ENCODE data around the gene CAMSAP1.

CAMSAP1 gene

DNA sequence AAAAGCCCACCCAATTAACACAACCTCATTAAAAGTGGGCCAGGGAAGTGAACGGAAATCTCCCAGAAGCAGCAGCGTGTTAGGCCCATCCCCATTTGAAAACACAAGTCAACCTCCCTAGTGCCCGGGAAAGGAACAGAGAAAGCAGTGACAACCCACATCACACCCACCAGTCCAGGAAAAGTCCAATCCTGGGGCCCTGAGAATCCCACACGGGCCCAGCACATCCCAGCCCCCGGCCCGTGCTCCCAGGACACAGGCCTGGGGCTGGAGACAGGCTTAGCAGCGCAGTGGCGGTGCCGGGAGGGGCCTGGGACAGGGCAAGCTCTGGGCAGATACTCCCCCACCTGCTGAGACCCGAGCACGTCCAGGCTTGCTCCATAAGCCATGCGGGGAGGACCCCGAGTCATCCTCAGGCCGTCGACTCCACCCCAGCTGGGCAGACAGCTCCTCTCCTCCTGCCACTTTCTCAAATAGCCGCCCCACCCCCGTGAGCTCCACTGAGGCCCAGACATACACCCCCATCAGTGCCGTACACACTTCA, 104.4 kb downstream of the CAMSAP1 start:
- H3K4me3 ChIP-seq (replicated peaks; ENCODE audit: low read depth, low read length): no peak overlapping the region
- TF ChIP-seq, protein P1, sequence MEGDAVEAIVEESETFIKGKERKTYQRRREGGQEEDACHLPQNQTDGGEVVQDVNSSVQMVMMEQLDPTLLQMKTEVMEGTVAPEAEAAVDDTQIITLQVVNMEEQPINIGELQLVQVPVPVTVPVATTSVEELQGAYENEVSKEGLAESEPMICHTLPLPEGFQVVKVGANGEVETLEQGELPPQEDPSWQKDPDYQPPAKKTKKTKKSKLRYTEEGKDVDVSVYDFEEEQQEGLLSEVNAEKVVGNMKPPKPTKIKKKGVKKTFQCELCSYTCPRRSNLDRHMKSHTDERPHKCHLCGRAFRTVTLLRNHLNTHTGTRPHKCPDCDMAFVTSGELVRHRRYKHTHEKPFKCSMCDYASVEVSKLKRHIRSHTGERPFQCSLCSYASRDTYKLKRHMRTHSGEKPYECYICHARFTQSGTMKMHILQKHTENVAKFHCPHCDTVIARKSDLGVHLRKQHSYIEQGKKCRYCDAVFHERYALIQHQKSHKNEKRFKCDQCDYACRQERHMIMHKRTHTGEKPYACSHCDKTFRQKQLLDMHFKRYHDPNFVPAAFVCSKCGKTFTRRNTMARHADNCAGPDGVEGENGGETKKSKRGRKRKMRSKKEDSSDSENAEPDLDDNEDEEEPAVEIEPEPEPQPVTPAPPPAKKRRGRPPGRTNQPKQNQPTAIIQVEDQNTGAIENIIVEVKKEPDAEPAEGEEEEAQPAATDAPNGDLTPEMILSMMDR (IDR thresholded peaks at IDR 0.05; ENCODE audit: low read depth, low read length, missing control alignments): no peak

DNA sequence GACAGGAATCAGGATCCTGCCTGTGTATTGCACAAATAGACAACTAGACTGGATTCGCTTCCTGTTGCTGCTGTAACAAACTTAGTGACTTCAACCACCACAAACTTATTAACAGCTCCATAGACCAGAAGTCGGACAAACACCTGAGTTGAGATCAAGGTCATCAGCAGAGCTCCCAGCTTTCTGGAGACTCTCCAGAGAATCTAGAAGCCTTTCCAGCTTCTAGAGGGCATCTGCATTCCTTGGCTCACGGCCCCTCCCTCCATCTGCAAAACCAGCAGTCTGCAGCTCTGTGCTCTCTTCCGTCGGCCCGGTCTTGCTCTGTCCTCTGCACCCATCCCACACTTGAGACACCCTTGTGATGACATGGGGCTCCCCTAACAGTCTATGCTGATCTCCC, 106.3 kb downstream of the CAMSAP1 start:
- DNase-seq (ENCODE audit: extremely low read depth, low read depth): no peak
- TF ChIP-seq, protein P1 (IDR thresholded peaks at IDR 0.05; ENCODE audit: low read depth, low read length, missing control alignments): no peak
- H3K4me3 ChIP-seq (replicated peaks; ENCODE audit: low read depth, low read length): no peak overlapping the region

More for the DNA sequence above, 104.4 kb downstream of the CAMSAP1 start:
- no peak for DNase-seq (ENCODE audit: extremely low read depth, low read depth)

DNA sequence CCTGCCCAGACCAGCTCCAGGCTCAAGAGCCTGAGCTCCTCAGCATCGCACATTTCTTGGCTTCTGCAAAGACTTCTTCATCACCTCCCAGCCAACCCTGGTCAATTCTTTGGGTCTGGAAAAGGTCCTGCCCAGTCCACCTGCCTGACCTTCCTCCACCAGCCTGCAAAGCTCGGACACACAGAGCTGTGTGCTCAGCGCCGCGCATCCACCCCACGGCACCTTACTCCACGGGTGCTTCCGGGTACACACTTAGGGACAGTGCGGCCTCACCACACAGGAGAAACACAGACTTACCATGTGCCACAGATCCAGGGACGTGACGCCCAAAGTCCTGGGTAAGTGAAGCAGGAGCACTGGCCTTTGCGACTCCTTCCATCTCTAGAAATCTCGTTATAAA, 108.1 kb downstream of the CAMSAP1 start:
- H3K4me3 ChIP-seq (replicated peaks; ENCODE audit: low read depth, low read length): no peak overlapping the region
- TF ChIP-seq, protein P1 (IDR thresholded peaks at IDR 0.05; ENCODE audit: low read depth, low read length, missing control alignments): no peak
- DNase-seq (ENCODE audit: extremely low read depth, low read depth): no peak

DNA sequence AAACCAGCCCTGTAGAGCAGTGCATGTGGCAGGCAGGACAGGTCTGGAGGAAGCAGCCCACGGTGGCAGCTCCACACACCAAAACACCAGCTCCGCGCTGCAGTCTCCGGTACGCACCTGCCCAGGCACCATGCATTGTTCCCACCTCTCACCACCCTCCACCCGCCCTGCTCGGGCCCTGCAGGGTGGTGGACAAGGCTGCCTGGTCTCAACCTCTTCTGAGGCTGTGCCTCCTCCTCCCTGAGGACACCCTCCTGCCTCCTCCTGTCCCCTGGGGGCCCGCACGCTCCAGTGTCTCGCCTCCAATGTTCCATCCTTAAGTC, 109.1 kb downstream of the CAMSAP1 start:
- TF ChIP-seq, protein P1 (IDR thresholded peaks at IDR 0.05; ENCODE audit: low read depth, low read length, missing control alignments): no peak
- DNase-seq (ENCODE audit: extremely low read depth, low read depth): no peak

DNA sequence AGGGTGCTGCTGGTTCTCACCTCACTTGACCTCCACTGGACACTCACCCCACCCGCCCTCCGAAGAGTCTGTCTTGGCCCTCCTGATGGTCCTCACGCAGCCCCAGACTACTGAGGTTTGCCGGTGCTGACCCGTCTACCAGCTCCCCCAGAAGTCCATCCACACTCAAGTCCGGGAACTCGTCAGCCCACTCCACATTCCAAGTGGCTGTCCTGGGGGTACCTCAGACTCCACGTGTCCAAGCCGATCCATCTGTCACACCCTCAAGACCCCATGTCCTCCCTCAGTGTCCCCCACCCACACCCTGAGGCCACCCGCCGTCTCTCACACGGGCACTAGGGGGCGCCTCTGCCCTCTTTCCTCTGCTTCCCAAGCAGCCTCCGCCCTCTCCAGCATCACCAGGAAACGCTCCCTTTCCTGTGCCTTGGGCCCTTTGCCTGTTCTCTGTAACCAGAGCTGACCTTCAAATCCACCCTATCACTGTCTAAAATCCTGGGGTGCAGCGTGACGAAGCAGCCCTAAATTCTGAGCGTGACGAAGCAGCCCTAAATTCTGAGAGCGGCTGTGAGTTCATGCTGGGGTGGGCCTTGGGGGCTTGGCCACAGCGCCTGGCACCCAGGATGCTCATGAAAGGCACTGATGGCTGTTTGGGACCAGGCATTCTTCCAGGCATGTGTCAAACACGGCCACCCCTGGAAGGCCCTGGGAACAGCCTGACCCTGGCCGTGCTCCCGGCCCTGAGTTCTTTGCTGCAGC, 109.7 kb downstream of the CAMSAP1 start:
- peak; percentile 16 for DNase-seq (ENCODE audit: extremely low read depth, low read depth)
- TF ChIP-seq, protein P1 (IDR thresholded peaks at IDR 0.05; ENCODE audit: low read depth, low read length, missing control alignments): peak; percentile 91
- no peak overlapping the region for H3K4me3 ChIP-seq (replicated peaks; ENCODE audit: low read depth, low read length)

More for the DNA sequence above, 109.1 kb downstream of the CAMSAP1 start:
- H3K4me3 ChIP-seq (replicated peaks; ENCODE audit: low read depth, low read length): no peak overlapping the region

DNA sequence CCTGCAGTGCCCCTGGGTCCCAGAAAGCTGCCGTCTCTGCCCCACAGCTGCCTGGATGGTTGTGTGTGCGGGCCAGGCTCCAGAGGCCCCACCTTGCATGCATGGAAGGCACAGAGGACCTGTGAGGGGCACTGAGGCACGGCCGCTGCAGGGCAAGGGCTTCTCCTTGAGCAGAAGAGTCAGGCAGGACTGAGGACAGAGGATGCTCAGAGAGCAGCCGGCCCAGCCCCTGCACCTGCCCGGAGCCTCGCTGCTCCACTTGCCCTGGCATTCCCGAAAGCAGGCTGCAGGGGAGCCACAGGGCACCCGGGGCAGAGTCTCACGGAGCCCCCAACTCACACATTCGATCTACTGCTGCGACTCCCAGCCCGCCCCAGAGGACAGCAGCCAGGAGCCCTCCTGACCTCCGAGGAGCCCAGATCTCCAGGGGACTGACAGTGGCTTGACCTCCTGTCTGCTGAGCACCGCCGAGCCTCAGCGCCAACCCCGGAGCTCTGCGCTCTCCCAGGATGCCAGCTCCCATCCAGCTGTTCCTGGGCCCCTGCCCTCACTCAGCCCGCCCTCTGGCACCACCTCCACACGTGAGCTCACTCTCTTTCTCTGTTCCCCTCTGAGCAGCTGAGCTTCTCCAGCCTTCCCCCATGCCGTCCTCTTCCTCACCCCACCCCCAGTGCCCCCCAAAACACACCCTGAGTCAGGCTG, 110.4 kb downstream of the CAMSAP1 start:
- TF ChIP-seq, protein P1 (IDR thresholded peaks at IDR 0.05; ENCODE audit: low read depth, low read length, missing control alignments): no peak
- no peak overlapping the region for H3K4me3 ChIP-seq (replicated peaks; ENCODE audit: low read depth, low read length)
- DNase-seq (ENCODE audit: extremely low read depth, low read depth): no peak

Measured in HFF-Myc (cell line).